GM23338 (cell line): Measurements from ENCODE around the gene RAB31.
"Not testable (repeated sequence)": the region's sequence is repeated elsewhere in the genome, so short reads cannot be mapped to it uniquely, and the experiment has no call there.

ENCODE experiments used
- CREB1 ChIP-seq: fragments of 250-450 bp; sonication (Bioruptor Pico); IDR thresholded peaks from 2 replicates; pipeline ENCODE4 v1.5.0; 2020; ENCODE audit warnings: low read depth, mild to moderate bottlenecking, moderate library complexity
- EZH2 ChIP-seq: fragments of 200-600 bp; sonication (generic); IDR thresholded peaks from one replicate; pipeline ENCODE4 v1.8.0; 2017; ENCODE audit warnings: antibody characterized with exemption, mild to moderate bottlenecking, low read depth; ENCODE audit not compliant: unreplicated experiment
- EZH2phosphoT487 ChIP-seq: fragments of 200-600 bp; sonication (generic); IDR thresholded peaks from one replicate; pipeline ENCODE4 v1.8.1; 2018; ENCODE audit warnings: antibody characterized with exemption; ENCODE audit not compliant: unreplicated experiment
- JUNB ChIP-seq: IDR thresholded peaks from one replicate; pipeline ENCODE4 v1.6.1; 2016; ENCODE audit warnings: antibody characterized with exemption; ENCODE audit not compliant: unreplicated experiment
- NANOG ChIP-seq: IDR thresholded peaks from 2 replicates; pipeline ENCODE4 v1.6.1; 2016; ENCODE audit warnings: antibody characterized with exemption, borderline replicate concordance
- POLR2AphosphoS5 ChIP-seq: IDR thresholded peaks from 2 replicates; pipeline ENCODE4 v1.6.1; 2016; ENCODE audit warnings: antibody characterized with exemption, low read depth
- STAT1 ChIP-seq: IDR thresholded peaks from one replicate; pipeline ENCODE4 v1.6.1; 2016; ENCODE audit warnings: antibody characterized with exemption; ENCODE audit not compliant: unreplicated experiment
- ZNF114 ChIP-seq: fragments of 250-450 bp; sonication (Bioruptor Pico); IDR thresholded peaks from 2 replicates; pipeline ENCODE4 v1.5.0; 2020; ENCODE audit warnings: mild to moderate bottlenecking, moderate library complexity
- ZNF331 ChIP-seq: fragments of 250-450 bp; sonication (Bioruptor Pico); IDR thresholded peaks from 2 replicates; pipeline ENCODE4 v1.5.0; 2020; ENCODE audit warnings: low read depth, mild to moderate bottlenecking, moderate library complexity
- TF ChIP-seq, protein P1 (sequence below), 2 experiments: fragments of 200-600 bp in 1 of 2; sonication (generic) in 1 of 2; conservative IDR thresholded peaks; 2 replicates each; pipeline versions ENCODE4 v1.5.1 to v1.6.1; 2016 to 2017; ENCODE audit warnings: antibody characterized with exemption in 2 of 2, low read depth in 2 of 2, mild to moderate bottlenecking in 2 of 2, moderate library complexity in 1 of 2
- TF ChIP-seq, protein P2 (sequence below): IDR thresholded peaks from one replicate; pipeline ENCODE4 v1.6.1; 2018; ENCODE audit warnings: antibody characterized with exemption; ENCODE audit not compliant: unreplicated experiment
- TF ChIP-seq, protein P3 (sequence below): IDR thresholded peaks from 2 replicates; pipeline ENCODE4 v1.6.1; 2016; ENCODE audit warnings: antibody characterized with exemption
- TF ChIP-seq, protein P4 (sequence below): fragments of 250-450 bp; sonication (Bioruptor Pico); IDR thresholded peaks from 2 replicates; pipeline ENCODE4 v1.5.0; 2020; ENCODE audit warnings: mild to moderate bottlenecking, moderate library complexity

DNA sequence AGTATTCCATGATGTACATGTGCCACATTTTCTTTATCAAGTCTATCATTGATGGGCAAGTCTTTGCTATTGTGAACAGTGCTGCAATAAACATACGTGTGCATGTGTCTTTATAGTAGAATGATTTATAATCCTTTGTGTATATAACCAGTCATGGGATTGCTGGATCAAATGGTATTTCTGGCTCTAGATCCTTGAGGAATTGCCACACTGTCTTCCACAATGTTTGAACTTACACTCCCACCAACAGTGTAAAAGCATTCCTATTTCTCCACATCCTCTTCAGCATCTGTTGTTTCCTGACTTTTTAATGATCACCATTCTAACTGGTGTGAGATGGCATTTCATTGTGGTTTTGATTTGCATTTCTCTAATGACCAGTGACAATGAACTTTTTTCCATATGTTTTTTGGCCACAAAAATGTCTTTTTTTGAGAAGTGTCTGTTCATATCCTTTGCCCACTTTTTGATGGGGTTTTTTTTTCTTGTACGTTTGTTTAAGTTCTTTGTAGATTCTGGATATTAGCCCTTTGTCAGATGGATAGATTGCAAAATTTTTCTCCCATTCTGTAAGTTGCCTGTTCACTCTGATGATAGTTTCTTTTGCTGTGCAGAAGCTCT, 60.1 kb downstream of the RAB31 start:
- TF ChIP-seq, protein P1, sequence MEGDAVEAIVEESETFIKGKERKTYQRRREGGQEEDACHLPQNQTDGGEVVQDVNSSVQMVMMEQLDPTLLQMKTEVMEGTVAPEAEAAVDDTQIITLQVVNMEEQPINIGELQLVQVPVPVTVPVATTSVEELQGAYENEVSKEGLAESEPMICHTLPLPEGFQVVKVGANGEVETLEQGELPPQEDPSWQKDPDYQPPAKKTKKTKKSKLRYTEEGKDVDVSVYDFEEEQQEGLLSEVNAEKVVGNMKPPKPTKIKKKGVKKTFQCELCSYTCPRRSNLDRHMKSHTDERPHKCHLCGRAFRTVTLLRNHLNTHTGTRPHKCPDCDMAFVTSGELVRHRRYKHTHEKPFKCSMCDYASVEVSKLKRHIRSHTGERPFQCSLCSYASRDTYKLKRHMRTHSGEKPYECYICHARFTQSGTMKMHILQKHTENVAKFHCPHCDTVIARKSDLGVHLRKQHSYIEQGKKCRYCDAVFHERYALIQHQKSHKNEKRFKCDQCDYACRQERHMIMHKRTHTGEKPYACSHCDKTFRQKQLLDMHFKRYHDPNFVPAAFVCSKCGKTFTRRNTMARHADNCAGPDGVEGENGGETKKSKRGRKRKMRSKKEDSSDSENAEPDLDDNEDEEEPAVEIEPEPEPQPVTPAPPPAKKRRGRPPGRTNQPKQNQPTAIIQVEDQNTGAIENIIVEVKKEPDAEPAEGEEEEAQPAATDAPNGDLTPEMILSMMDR (conservative IDR thresholded peaks at IDR 0.05; ENCODE audit: low read depth in 2 of 2) = not testable (repeated sequence)
- TF ChIP-seq NANOG; EZH2; CREB1; POLR2AphosphoS5; EZH2phosphoT487; JUNB; STAT1; ZNF114 (CRISPR knock-in tag); ZNF331: not testable (repeated sequence)
- TF ChIP-seq, protein P2, sequence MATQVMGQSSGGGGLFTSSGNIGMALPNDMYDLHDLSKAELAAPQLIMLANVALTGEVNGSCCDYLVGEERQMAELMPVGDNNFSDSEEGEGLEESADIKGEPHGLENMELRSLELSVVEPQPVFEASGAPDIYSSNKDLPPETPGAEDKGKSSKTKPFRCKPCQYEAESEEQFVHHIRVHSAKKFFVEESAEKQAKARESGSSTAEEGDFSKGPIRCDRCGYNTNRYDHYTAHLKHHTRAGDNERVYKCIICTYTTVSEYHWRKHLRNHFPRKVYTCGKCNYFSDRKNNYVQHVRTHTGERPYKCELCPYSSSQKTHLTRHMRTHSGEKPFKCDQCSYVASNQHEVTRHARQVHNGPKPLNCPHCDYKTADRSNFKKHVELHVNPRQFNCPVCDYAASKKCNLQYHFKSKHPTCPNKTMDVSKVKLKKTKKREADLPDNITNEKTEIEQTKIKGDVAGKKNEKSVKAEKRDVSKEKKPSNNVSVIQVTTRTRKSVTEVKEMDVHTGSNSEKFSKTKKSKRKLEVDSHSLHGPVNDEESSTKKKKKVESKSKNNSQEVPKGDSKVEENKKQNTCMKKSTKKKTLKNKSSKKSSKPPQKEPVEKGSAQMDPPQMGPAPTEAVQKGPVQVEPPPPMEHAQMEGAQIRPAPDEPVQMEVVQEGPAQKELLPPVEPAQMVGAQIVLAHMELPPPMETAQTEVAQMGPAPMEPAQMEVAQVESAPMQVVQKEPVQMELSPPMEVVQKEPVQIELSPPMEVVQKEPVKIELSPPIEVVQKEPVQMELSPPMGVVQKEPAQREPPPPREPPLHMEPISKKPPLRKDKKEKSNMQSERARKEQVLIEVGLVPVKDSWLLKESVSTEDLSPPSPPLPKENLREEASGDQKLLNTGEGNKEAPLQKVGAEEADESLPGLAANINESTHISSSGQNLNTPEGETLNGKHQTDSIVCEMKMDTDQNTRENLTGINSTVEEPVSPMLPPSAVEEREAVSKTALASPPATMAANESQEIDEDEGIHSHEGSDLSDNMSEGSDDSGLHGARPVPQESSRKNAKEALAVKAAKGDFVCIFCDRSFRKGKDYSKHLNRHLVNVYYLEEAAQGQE = not testable (repeated sequence)
- TF ChIP-seq, protein P3, sequence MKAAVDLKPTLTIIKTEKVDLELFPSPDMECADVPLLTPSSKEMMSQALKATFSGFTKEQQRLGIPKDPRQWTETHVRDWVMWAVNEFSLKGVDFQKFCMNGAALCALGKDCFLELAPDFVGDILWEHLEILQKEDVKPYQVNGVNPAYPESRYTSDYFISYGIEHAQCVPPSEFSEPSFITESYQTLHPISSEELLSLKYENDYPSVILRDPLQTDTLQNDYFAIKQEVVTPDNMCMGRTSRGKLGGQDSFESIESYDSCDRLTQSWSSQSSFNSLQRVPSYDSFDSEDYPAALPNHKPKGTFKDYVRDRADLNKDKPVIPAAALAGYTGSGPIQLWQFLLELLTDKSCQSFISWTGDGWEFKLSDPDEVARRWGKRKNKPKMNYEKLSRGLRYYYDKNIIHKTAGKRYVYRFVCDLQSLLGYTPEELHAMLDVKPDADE = not testable (repeated sequence)
- TF ChIP-seq, protein P4, sequence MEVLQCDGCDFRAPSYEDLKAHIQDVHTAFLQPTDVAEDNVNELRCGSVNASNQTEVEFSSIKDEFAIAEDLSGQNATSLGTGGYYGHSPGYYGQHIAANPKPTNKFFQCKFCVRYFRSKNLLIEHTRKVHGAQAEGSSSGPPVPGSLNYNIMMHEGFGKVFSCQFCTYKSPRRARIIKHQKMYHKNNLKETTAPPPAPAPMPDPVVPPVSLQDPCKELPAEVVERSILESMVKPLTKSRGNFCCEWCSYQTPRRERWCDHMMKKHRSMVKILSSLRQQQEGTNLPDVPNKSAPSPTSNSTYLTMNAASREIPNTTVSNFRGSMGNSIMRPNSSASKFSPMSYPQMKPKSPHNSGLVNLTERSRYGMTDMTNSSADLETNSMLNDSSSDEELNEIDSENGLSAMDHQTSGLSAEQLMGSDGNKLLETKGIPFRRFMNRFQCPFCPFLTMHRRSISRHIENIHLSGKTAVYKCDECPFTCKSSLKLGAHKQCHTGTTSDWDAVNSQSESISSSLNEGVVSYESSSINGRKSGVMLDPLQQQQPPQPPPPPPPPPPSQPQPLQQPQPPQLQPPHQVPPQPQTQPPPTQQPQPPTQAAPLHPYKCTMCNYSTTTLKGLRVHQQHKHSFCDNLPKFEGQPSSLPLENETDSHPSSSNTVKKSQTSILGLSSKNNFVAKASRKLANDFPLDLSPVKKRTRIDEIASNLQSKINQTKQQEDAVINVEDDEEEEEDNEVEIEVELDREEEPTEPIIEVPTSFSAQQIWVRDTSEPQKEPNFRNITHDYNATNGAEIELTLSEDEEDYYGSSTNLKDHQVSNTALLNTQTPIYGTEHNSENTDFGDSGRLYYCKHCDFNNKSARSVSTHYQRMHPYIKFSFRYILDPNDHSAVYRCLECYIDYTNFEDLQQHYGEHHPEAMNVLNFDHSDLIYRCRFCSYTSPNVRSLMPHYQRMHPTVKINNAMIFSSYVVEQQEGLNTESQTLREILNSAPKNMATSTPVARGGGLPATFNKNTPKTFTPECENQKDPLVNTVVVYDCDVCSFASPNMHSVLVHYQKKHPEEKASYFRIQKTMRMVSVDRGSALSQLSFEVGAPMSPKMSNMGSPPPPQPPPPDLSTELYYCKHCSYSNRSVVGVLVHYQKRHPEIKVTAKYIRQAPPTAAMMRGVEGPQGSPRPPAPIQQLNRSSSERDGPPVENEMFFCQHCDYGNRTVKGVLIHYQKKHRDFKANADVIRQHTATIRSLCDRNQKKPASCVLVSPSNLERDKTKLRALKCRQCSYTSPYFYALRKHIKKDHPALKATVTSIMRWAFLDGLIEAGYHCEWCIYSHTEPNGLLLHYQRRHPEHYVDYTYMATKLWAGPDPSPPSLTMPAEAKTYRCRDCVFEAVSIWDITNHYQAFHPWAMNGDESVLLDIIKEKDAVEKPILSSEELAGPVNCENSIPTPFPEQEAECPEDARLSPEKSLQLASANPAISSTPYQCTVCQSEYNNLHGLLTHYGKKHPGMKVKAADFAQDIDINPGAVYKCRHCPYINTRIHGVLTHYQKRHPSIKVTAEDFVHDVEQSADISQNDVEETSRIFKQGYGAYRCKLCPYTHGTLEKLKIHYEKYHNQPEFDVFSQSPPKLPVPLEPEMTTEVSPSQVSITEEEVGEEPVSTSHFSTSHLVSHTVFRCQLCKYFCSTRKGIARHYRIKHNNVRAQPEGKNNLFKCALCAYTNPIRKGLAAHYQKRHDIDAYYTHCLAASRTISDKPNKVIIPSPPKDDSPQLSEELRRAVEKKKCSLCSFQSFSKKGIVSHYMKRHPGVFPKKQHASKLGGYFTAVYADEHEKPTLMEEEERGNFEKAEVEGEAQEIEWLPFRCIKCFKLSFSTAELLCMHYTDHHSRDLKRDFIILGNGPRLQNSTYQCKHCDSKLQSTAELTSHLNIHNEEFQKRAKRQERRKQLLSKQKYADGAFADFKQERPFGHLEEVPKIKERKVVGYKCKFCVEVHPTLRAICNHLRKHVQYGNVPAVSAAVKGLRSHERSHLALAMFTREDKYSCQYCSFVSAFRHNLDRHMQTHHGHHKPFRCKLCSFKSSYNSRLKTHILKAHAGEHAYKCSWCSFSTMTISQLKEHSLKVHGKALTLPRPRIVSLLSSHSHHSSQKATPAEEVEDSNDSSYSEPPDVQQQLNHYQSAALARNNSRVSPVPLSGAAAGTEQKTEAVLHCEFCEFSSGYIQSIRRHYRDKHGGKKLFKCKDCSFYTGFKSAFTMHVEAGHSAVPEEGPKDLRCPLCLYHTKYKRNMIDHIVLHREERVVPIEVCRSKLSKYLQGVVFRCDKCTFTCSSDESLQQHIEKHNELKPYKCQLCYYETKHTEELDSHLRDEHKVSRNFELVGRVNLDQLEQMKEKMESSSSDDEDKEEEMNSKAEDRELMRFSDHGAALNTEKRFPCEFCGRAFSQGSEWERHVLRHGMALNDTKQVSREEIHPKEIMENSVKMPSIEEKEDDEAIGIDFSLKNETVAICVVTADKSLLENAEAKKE = not testable (repeated sequence)
